WTC11 (cell line): Measurements from ENCODE around the gene KIAA1958. TPM values are rescaled to one million over a fixed set of nuclear protein-coding genes. Genes with fewer than 3 reads are reported as not detected.
"Not testable (repeated sequence)": the region's sequence is repeated elsewhere in the genome, so short reads cannot be mapped to it uniquely, and the experiment has no call there.

Experiments used
- ATAC-seq: fragments of 200-7000 bp; cut with Tn5 transposase; 2 replicates; pipeline ENCODE4 v1.10.0; 2021; ENCODE audit warnings: mild to moderate bottlenecking, moderate library complexity
- CTCF ChIA-PET: fragments of 300-600 bp; sonication (Branson Sonifier 250); formaldehyde crosslinking; loops from one replicate; lab custom pipeline; 2021; ENCODE audit warnings: antibody characterized with exemption; lab: Charles Lee
- POLR2A ChIA-PET: fragments of 350-600 bp; sonication (Branson Sonifier 250); formaldehyde crosslinking; loops from one replicate; lab custom pipeline; 2021; ENCODE audit warnings: antibody characterized with exemption; lab: Charles Lee
- DNase-seq: peaks from one replicate; pipeline ENCODE4 v3.0.0; 2021; ENCODE audit warnings: low spot score
- H3K27ac Mint-ChIP-seq: 2 replicates; pipeline ENCODE4 v1.8.0; 2021; ENCODE audit warnings: mixed read lengths
- H3K27me3 Mint-ChIP-seq: 2 replicates; pipeline ENCODE4 v1.8.0; 2021; ENCODE audit warnings: low read depth, mild to moderate bottlenecking, moderate library complexity, mixed read lengths
- H3K36me3 Mint-ChIP-seq: 2 replicates; pipeline ENCODE4 v1.8.0; 2021; ENCODE audit warnings: mixed read lengths
- H3K4me1 Mint-ChIP-seq: 2 replicates; pipeline ENCODE4 v1.8.0; 2022; ENCODE audit warnings: mixed read lengths
- H3K4me3 Mint-ChIP-seq: 2 replicates; pipeline ENCODE4 v1.8.0; 2021; ENCODE audit warnings: mild to moderate bottlenecking, moderate library complexity, mixed read lengths
- H3K9me3 Mint-ChIP-seq: 2 replicates; pipeline ENCODE4 v1.8.0; 2021; ENCODE audit warnings: mixed read lengths
- ATF1 ChIP-seq: sonication (generic); formaldehyde crosslinking; IDR thresholded peaks from 2 replicates; pipeline ENCODE4 v1.8.1; 2023; ENCODE audit warnings: mild to moderate bottlenecking, moderate library complexity, missing genetic modification reagents
- CTCF ChIP-seq: fragments of 200-600 bp; IDR thresholded peaks from 2 replicates; pipeline ENCODE4 v1.8.0; 2022; ENCODE audit warnings: antibody characterized with exemption
- GTF2I ChIP-seq: fragments of 250-450 bp; sonication (Bioruptor Pico); conservative IDR thresholded peaks from 2 replicates; pipeline ENCODE4 v1.4.0; 2021; ENCODE audit warnings: mild to moderate bottlenecking
- MYBL2 ChIP-seq: sonication (generic); formaldehyde crosslinking; IDR thresholded peaks from 2 replicates; pipeline ENCODE4 v1.8.1; 2023; ENCODE audit warnings: mild to moderate bottlenecking, moderate library complexity, missing genetic modification reagents
- SOX15 ChIP-seq: fragments of 250-450 bp; sonication (Bioruptor Pico); IDR thresholded peaks from 2 replicates; pipeline ENCODE4 v1.9.0; 2021; ENCODE audit warnings: mild to moderate bottlenecking
- TP53 ChIP-seq: sonication (generic); formaldehyde crosslinking; IDR thresholded peaks from 2 replicates; pipeline ENCODE4 v1.8.1; 2023; ENCODE audit warnings: mild to moderate bottlenecking, missing genetic modification reagents
- USF1 ChIP-seq: sonication (generic); formaldehyde crosslinking; IDR thresholded peaks from 2 replicates; pipeline ENCODE4 v1.8.0; 2022; ENCODE audit warnings: mild to moderate bottlenecking, missing genetic modification reagents
- ZNF317 ChIP-seq: sonication (generic); formaldehyde crosslinking; IDR thresholded peaks from 2 replicates; pipeline ENCODE4 v1.8.1; 2023; ENCODE audit warnings: low read depth, mild to moderate bottlenecking, moderate library complexity, missing genetic modification reagents, borderline replicate concordance
- ZNF396 ChIP-seq: fragments of 250-450 bp; sonication (Bioruptor Pico); IDR thresholded peaks from 2 replicates; pipeline ENCODE4 v1.8.0; 2021; ENCODE audit warnings: mild to moderate bottlenecking, moderate library complexity, borderline replicate concordance
- total RNA-seq: library from RNA; stranded (reverse); gene quantifications from 3 replicates; pipeline ENCODE4 v1.2.3, GENCODE V29; 2021

The KIAA1958 gene
- total RNA-seq, 1 experiment from 2014 or later = 41.0 TPM

- TF ChIP-seq ZNF317 (CRISPR knock-in tag) (no peak), TP53 (CRISPR knock-in tag) (no peak)
These were observed 184.5 kb downstream of the KIAA1958 start (continued) for GRCh38 chr9:112670991-112671625.

- ATAC-seq, H3K27ac Mint-ChIP-seq, H3K4me1 Mint-ChIP-seq, POLR2A ChIA-PET, H3K4me3 Mint-ChIP-seq, H3K27me3 Mint-ChIP-seq, DNase-seq: not testable (repeated sequence)
- CTCF ChIA-PET = interaction anchor here (1.3 to 1.5 kb wide), 2 partner anchors 214 to 561 kb away, joined by 3 read pairs; no protein-coding TSS in a partner anchor
- H3K9me3 Mint-ChIP-seq = peaks cover 18% of the 10 kb centered on the region
- peaks cover 12% of the 10 kb centered on the region for H3K36me3 Mint-ChIP-seq
These were observed 186.6 kb downstream of the KIAA1958 start for GRCh38 chr9:112673221-112673620.

GRCh38 chr9:112677040-112677439 lies 190.4 kb downstream of the KIAA1958 start:
- TF ChIP-seq CTCF (no peak), GTF2I (CRISPR knock-in tag) (0 out of 2 replicates have a peak, but pooled peaks have one; percentile 56)
- Mint-ChIP-seq H3K9me3 (peaks cover 27% of the 10 kb centered on the region), H3K4me1 (peaks cover 7% of the 10 kb centered on the region), H3K4me3 (no peak overlapping the region), H3K27ac (no peak overlapping the region), H3K36me3 (peaks cover 17% of the 10 kb centered on the region), H3K27me3 (no peaks in the 10 kb centered on the region)
- CTCF ChIA-PET = no interaction called here
- DNase-seq = no peak
- POLR2A ChIA-PET = no interaction called here
- no peak for ATAC-seq

- CTCF ChIA-PET = no interaction called here
- H3K4me1 Mint-ChIP-seq = peaks cover 7% of the 10 kb centered on the region
- ATAC-seq = peak; percentile 53
- no peak for TF ChIP-seq ATF1 (CRISPR knock-in tag)
- no peak for TF ChIP-seq SOX15 (CRISPR knock-in tag)
- TF ChIP-seq MYBL2 (CRISPR knock-in tag) = no peak
- TF ChIP-seq USF1 = no peak
- TF ChIP-seq, all 79 proteins: peak for 0
- Mint-ChIP-seq H3K9me3 (peaks cover 24% of the 10 kb centered on the region), H3K27me3 (no peaks in the 10 kb centered on the region), H3K4me3 (no peak overlapping the region), H3K36me3 (peaks cover 27% of the 10 kb centered on the region), H3K27ac (peak overlapping the region; percentile 22)
- no peak for DNase-seq
- POLR2A ChIA-PET = no interaction called here
These were observed 194.2 kb downstream of the KIAA1958 start for GRCh38 chr9:112680731-112681402.

GRCh38 chr9:112689161-112689740 lies 202.6 kb downstream of the KIAA1958 start:
- POLR2A ChIA-PET = no interaction called here
- H3K4me1 Mint-ChIP-seq = peaks cover 5% of the 10 kb centered on the region

More at GRCh38 chr9:112689161-112689740, 202.6 kb downstream of the KIAA1958 start:
- Mint-ChIP-seq H3K9me3 (no peaks in the 10 kb centered on the region), H3K36me3 (peaks cover 61% of the 10 kb centered on the region), H3K4me3 (no peak overlapping the region), H3K27me3 (no peaks in the 10 kb centered on the region), H3K27ac (no peak overlapping the region)
- no peak for ATAC-seq
- TF ChIP-seq ZNF396 = no peak
- DNase-seq = no peak
- CTCF ChIA-PET = no interaction called here
